ENCODE measurements around the gene SMAD1.

DNA sequence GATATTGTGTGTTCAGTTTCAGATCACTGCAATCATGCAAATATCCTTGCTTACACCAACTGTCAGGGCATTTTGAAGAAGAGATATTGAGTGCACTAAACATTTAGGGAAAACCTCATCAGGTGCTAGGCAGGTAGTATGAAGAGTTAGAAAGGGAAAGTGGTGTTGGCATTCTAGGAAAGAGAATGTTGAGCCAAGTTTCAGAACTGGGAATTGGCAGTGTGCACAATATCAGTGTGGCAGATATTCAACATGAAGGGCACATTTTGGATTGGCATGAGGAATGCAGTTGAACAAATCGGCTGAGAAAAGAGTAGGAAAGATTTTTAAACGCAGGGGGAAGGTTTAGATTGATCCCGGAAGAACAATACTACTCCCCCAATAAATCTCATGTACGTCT lies 43.4 kb upstream of the SMAD1 start:
- TF ChIP-seq, protein P1, sequence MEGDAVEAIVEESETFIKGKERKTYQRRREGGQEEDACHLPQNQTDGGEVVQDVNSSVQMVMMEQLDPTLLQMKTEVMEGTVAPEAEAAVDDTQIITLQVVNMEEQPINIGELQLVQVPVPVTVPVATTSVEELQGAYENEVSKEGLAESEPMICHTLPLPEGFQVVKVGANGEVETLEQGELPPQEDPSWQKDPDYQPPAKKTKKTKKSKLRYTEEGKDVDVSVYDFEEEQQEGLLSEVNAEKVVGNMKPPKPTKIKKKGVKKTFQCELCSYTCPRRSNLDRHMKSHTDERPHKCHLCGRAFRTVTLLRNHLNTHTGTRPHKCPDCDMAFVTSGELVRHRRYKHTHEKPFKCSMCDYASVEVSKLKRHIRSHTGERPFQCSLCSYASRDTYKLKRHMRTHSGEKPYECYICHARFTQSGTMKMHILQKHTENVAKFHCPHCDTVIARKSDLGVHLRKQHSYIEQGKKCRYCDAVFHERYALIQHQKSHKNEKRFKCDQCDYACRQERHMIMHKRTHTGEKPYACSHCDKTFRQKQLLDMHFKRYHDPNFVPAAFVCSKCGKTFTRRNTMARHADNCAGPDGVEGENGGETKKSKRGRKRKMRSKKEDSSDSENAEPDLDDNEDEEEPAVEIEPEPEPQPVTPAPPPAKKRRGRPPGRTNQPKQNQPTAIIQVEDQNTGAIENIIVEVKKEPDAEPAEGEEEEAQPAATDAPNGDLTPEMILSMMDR (IDR thresholded peaks at IDR 0.05), result no peak
- TF ChIP-seq EZH2 (IDR thresholded peaks at IDR 0.05) (no peak), EZH2phosphoT487 (IDR thresholded peaks at IDR 0.05) (no peak)
